SK-N-SH treated with all-trans-retinoic acid at 6 μM for 48 hours (cell line): ENCODE results near the gene NTSR2.

Source experiments
- ISL1 ChIP-seq: fragments of 250-450 bp; sonication (Bioruptor Pico); IDR thresholded peaks from 2 replicates; pipeline ENCODE4 v2.1.2; 2022; ENCODE audit warnings: mild to moderate bottlenecking, moderate library complexity
- ZFP3 ChIP-seq: fragments of 250-450 bp; sonication (Bioruptor Pico); IDR thresholded peaks from 2 replicates; pipeline ENCODE4 v1.5.0; 2020; ENCODE audit warnings: mild to moderate bottlenecking, moderate library complexity

- TF ChIP-seq ISL1: no peak
- TF ChIP-seq ZFP3 (CRISPR knock-in tag): no peak
Observed at GRCh38 chr2:11663427-11663826, 6.6 kb downstream of the NTSR2 start.
